Liver (tissue), 3 donors: ENCODE results near the gene ERN1.

Experiments
- GABPA ChIP-seq, 2 donors: IDR thresholded peaks in 1 of 2; conservative IDR thresholded peaks in 1 of 2; 2 replicates each; pipeline ENCODE4 v1.6.1; 2016; ENCODE audit warnings: antibody characterized with exemption in 2 of 2, mild to moderate bottlenecking in 1 of 2, moderate library complexity in 1 of 2
- JUND ChIP-seq, 2 donors: IDR thresholded peaks; 2 replicates each; pipeline ENCODE4 v1.6.1; 2016; ENCODE audit warnings: antibody characterized with exemption in 2 of 2
- NR2F2 ChIP-seq: IDR thresholded peaks from 2 replicates; pipeline ENCODE4 v1.6.1; 2016; ENCODE audit warnings: antibody characterized with exemption
- RAD21 ChIP-seq, 2 donors: IDR thresholded peaks; 2 replicates each; pipeline ENCODE4 v1.6.1; 2016; ENCODE audit warnings: antibody characterized with exemption in 2 of 2, mild to moderate bottlenecking in 2 of 2
- RXRA ChIP-seq, 2 donors: IDR thresholded peaks; 2 replicates each; pipeline ENCODE4 v1.6.1; 2017 to 2018; ENCODE audit warnings: antibody characterized with exemption in 2 of 2, mild to moderate bottlenecking in 1 of 2
- SP1 ChIP-seq: IDR thresholded peaks from 2 replicates; pipeline ENCODE4 v1.6.1; 2018; ENCODE audit warnings: antibody characterized with exemption, mild to moderate bottlenecking
- TAF1 ChIP-seq: conservative IDR thresholded peaks from 2 replicates; pipeline ENCODE4 v1.6.1; 2016; ENCODE audit warnings: antibody characterized with exemption, mild to moderate bottlenecking
- TF ChIP-seq, protein P1 (sequence below): fragments of 150-350 bp; IDR thresholded peaks from 2 replicates; pipeline ENCODE4 v1.5.1; 2017; ENCODE audit warnings: improper control_type of control experiment, low read depth, low read length; ENCODE audit not compliant: missing input control
- TF ChIP-seq, protein P2 (sequence below): IDR thresholded peaks from 2 replicates; pipeline ENCODE4 v1.6.1; 2016; ENCODE audit warnings: antibody characterized with exemption, mild to moderate bottlenecking
- donor health status: healthy.
- donor health status: healthy.

DNA sequence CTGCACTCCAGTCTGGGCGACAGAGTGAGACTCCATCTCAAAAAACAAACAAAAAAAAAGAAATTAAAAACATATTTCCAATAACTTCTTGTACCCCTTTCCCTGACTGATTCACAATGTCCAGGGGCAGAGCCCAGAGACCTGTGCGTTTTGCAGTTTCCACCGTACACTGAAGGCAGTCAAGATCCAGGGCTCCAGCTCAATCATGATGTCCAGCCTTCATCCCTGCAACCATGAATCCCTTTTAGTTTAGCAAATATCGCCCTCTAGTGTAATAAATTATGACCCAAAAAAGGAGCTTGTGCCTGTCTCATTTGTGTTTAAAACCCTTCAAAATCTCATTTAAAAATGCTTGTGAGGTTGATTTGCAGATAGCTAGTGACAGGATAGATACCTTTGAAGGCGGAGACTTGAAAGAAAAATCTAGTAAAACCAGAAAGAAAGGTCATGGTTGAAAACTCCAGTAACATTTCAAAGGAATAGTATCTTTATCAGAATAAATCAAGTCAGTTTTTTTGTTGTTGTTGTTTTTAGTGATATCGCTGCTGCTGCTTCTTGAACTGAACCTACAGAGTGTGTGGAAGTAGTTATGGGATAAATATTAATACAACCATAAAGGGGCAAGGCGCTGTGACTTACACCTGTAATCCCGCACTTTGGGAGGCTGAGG is 3.7 kb upstream of the ERN1 start:
- TF ChIP-seq SP1 (no peak), RXRA (IDR thresholded peaks at IDR 0.05) (no peak), TAF1 (no peak), NR2F2 (no peak), RAD21 (IDR thresholded peaks at IDR 0.05) (peak; percentile 97), GABPA (IDR thresholded peaks at IDR 0.05 in 1 of 2, conservative IDR thresholded peaks at IDR 0.05 in 1 of 2) (peak in 1 of 2 donors; percentile 7), JUND (IDR thresholded peaks at IDR 0.05) (no peak)
- TF ChIP-seq, protein P1, sequence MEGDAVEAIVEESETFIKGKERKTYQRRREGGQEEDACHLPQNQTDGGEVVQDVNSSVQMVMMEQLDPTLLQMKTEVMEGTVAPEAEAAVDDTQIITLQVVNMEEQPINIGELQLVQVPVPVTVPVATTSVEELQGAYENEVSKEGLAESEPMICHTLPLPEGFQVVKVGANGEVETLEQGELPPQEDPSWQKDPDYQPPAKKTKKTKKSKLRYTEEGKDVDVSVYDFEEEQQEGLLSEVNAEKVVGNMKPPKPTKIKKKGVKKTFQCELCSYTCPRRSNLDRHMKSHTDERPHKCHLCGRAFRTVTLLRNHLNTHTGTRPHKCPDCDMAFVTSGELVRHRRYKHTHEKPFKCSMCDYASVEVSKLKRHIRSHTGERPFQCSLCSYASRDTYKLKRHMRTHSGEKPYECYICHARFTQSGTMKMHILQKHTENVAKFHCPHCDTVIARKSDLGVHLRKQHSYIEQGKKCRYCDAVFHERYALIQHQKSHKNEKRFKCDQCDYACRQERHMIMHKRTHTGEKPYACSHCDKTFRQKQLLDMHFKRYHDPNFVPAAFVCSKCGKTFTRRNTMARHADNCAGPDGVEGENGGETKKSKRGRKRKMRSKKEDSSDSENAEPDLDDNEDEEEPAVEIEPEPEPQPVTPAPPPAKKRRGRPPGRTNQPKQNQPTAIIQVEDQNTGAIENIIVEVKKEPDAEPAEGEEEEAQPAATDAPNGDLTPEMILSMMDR: peak; percentile 76
- TF ChIP-seq, protein P2, sequence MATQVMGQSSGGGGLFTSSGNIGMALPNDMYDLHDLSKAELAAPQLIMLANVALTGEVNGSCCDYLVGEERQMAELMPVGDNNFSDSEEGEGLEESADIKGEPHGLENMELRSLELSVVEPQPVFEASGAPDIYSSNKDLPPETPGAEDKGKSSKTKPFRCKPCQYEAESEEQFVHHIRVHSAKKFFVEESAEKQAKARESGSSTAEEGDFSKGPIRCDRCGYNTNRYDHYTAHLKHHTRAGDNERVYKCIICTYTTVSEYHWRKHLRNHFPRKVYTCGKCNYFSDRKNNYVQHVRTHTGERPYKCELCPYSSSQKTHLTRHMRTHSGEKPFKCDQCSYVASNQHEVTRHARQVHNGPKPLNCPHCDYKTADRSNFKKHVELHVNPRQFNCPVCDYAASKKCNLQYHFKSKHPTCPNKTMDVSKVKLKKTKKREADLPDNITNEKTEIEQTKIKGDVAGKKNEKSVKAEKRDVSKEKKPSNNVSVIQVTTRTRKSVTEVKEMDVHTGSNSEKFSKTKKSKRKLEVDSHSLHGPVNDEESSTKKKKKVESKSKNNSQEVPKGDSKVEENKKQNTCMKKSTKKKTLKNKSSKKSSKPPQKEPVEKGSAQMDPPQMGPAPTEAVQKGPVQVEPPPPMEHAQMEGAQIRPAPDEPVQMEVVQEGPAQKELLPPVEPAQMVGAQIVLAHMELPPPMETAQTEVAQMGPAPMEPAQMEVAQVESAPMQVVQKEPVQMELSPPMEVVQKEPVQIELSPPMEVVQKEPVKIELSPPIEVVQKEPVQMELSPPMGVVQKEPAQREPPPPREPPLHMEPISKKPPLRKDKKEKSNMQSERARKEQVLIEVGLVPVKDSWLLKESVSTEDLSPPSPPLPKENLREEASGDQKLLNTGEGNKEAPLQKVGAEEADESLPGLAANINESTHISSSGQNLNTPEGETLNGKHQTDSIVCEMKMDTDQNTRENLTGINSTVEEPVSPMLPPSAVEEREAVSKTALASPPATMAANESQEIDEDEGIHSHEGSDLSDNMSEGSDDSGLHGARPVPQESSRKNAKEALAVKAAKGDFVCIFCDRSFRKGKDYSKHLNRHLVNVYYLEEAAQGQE: no peak
